Measurements from ENCODE around the gene ANXA8L1. TPM values are rescaled to one million over a fixed set of nuclear protein-coding genes. Genes with fewer than 3 reads are reported as not detected.
"Not testable (repeated sequence)": the region's sequence is repeated elsewhere in the genome, so short reads cannot be mapped to it uniquely, and the experiment has no call there.

ANXA8L1 gene
- total RNA-seq, 2 experiments from 2014 or later, result not detected

DNA sequence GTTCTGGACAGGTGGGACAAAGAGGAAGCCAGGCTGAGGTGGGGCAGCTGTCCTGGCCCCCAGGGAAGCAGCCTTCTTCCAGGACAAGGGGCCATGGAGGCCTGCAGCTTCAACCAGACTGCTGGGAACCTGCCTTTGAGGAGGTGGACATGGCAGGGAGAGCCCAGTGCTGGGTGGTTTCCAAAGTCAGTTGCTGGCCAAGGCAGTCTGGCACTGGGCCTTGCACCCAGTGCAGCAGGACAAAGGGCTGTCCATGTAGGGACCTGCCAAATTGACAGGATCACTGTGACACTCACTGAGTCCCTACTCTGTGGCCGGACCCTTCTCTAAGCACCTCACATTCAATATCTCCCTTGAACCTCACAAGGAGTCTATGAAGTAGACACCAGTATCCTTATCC is 1.4 kb downstream of the ANXA8L1 start:
- H3K27me3 Mint-ChIP-seq; H3K27ac Mint-ChIP-seq; CTCF ChIA-PET; DNase-seq; H3K36me3 Mint-ChIP-seq; H3K9me3 Mint-ChIP-seq; POLR2A ChIA-PET; H3K4me1 Mint-ChIP-seq (ENCODE audit: low read depth); intact Hi-C loops (cut with micrococcal nuclease); H3K4me3 Mint-ChIP-seq: not testable (repeated sequence)

DNA sequence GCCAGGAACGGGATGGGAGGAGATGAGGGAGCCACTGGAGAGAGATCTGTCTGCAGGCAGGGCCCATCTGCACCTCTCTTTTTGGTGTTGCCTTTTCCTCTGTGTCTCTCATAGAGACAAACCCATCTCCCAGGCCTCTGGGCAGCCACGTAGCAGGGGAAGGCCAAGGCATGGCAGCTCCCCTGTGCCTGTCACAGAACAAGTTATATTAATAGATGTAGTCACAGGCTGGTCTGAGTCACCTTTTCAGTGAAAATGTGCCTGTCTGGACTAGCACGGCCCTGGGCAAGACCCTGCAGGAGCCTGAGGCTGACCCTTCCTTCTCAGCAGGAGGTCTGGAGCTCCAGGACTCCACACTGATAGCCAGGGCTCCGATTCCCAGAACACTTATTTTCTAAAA is 2.1 kb downstream of the ANXA8L1 start:
- H3K27ac Mint-ChIP-seq; intact Hi-C loops (cut with micrococcal nuclease); CTCF ChIA-PET; H3K4me3 Mint-ChIP-seq; H3K9me3 Mint-ChIP-seq; H3K27me3 Mint-ChIP-seq; DNase-seq; H3K36me3 Mint-ChIP-seq; H3K4me1 Mint-ChIP-seq (ENCODE audit: low read depth); POLR2A ChIA-PET: not testable (repeated sequence)

DNA sequence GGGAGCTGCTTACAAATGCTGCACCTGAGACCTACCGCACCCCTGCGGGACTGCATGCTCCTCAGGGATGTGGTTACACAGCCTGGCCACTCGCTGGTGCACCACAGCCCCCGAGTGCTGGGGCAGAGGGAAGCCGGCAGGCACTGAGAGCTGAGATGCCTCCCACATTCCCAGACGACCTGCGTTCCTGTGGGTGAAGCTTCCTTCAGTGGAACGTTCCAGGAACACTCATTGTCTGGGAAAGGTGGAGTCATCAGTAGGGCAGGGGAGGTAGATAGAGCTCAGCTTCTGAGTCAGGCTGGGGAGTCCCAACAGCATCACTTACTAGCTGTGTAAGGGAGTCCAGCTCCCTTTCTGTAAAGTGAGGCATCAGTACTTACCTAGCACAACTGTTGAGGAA is 2.5 kb downstream of the ANXA8L1 start:
- H3K27me3 Mint-ChIP-seq; H3K4me1 Mint-ChIP-seq (ENCODE audit: low read depth); H3K4me3 Mint-ChIP-seq; H3K9me3 Mint-ChIP-seq; POLR2A ChIA-PET; H3K27ac Mint-ChIP-seq; DNase-seq; H3K36me3 Mint-ChIP-seq; intact Hi-C loops (cut with micrococcal nuclease); CTCF ChIA-PET: not testable (repeated sequence)

DNA sequence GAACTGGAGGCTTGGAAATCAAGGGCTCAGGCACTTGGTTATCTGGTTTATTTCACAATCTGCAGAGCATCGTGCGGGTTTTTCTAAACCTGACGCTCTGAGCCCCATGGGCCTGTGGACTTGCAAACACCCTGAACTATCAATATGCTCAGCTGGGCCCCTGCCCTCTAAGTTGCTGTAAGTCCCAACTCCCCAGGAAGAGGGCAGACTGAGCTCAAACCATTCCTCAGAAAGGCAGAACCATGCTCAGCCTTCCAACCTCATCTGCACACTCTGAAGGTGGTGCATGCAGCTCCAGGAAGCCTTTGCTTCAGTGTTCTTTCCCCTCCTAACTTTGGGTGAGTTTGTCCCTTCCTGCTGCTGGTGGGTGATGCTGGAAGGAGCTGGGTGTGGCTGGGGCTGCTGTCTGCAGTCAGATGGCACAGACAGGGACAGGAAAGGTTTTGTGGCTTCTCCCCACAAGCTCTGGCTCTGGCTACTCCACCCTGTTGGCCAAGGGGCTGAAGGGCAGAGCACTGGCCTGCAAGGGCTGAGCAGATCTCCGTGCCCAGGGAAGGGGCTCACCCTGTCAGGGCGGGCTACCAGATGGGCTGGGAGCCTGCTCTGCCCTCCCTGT is 3.8 kb downstream of the ANXA8L1 start:
- DNase-seq; intact Hi-C loops (cut with micrococcal nuclease); H3K9me3 Mint-ChIP-seq; POLR2A ChIA-PET; H3K4me3 Mint-ChIP-seq; H3K27ac Mint-ChIP-seq; H3K4me1 Mint-ChIP-seq (ENCODE audit: low read depth); H3K36me3 Mint-ChIP-seq; H3K27me3 Mint-ChIP-seq; CTCF ChIA-PET: not testable (repeated sequence)

DNA sequence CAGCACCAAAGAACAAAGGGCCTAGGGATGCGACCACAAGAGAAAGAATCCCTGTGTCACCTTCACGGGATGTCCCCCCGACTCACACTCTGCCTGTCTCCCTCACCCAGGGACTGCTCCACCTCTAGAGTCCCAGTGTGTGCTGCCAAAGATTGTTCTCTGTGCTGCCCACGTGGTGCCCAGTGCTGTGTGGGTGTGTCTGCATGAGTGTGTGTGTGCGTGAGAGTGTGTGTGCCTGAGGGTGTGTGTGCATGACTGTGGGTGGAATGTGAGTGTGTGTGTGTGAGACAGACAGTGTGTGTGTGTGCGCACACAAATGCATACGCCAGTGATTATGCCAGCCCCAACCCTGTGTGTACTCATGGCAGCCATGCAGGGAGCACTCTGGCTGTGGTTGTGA is 10.3 kb downstream of the ANXA8L1 start:
- CTCF ChIA-PET; H3K27me3 Mint-ChIP-seq; intact Hi-C loops (cut with micrococcal nuclease); H3K27ac Mint-ChIP-seq; H3K4me1 Mint-ChIP-seq (ENCODE audit: low read depth); DNase-seq; POLR2A ChIA-PET; H3K36me3 Mint-ChIP-seq; H3K4me3 Mint-ChIP-seq; H3K9me3 Mint-ChIP-seq: not testable (repeated sequence)

DNA sequence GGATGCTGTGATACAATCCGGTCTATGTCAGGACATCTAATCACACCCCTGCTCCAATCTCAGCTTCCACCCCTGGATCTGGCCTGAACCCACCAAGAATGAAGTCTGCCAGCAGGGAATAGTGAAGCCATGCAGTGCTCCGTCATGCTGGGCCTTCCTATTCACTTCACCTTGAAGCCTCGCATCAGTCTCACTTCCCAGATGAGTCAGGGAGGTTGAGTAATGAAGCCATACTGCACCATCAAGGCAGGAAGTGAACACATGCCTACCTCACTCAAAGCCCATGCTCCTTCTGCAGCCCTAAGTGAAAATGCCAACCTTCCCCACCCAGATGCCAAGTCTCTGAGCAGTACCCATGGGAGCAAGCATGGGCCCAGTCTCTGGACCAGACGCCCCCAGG is 11.1 kb downstream of the ANXA8L1 start:
- H3K27me3 Mint-ChIP-seq; DNase-seq; intact Hi-C loops (cut with micrococcal nuclease); H3K4me3 Mint-ChIP-seq; H3K27ac Mint-ChIP-seq; H3K4me1 Mint-ChIP-seq (ENCODE audit: low read depth); POLR2A ChIA-PET; H3K9me3 Mint-ChIP-seq; H3K36me3 Mint-ChIP-seq; CTCF ChIA-PET: not testable (repeated sequence)

DNA sequence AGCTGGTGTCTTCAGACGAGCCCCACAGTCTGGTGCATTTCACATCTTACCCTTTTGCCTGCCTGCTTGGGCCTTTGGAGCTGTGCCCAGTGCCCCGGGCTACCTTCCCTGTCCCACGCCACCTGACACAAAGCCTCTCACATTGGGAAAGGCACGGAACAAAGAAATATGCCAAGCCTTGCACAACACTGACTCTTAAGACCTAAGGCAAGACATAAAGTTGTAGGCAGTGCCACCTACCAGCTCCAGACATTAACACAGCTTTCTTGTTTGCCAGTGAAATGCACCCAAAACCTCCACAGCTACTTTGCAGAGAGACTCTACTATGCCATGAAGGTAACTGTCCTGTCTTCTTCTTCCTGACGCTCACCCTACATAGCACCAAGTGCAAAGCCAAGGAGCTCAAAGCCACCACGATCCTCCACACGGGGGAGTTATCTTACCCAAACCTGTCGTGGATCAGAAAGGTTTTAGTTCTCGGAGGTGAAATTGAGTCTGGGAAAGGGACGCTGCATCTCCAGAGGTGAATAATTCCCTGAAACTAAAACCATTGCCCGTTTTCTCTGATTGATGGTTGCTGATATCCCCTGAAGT is 11.8 kb downstream of the ANXA8L1 start:
- CTCF ChIA-PET; DNase-seq; H3K9me3 Mint-ChIP-seq; H3K27ac Mint-ChIP-seq; H3K4me3 Mint-ChIP-seq; intact Hi-C loops (cut with micrococcal nuclease); H3K4me1 Mint-ChIP-seq (ENCODE audit: low read depth); POLR2A ChIA-PET; H3K27me3 Mint-ChIP-seq; H3K36me3 Mint-ChIP-seq: not testable (repeated sequence)

DNA sequence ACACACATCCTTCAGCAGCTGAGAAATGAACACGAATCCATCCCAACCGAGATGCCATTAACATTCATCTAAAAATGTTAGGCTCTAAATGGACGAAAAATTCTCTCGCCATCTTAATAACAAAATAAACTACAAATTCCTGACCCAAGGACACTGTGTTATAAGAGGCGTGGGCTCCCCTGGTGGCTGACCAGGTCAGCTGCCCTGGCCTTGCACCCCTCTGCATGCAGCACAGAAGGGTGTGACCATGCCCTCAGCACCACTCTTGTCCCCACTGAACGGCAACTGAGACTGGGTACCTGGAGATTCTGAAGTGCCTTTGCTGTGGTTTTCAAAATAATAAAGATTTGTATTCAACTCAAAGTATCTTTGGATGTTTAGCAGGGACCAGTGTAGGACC is 15.8 kb downstream of the ANXA8L1 start:
- H3K27me3 Mint-ChIP-seq; H3K4me1 Mint-ChIP-seq (ENCODE audit: low read depth); DNase-seq; H3K36me3 Mint-ChIP-seq; H3K9me3 Mint-ChIP-seq; H3K27ac Mint-ChIP-seq; H3K4me3 Mint-ChIP-seq; CTCF ChIA-PET; intact Hi-C loops (cut with micrococcal nuclease); POLR2A ChIA-PET: not testable (repeated sequence)

DNA sequence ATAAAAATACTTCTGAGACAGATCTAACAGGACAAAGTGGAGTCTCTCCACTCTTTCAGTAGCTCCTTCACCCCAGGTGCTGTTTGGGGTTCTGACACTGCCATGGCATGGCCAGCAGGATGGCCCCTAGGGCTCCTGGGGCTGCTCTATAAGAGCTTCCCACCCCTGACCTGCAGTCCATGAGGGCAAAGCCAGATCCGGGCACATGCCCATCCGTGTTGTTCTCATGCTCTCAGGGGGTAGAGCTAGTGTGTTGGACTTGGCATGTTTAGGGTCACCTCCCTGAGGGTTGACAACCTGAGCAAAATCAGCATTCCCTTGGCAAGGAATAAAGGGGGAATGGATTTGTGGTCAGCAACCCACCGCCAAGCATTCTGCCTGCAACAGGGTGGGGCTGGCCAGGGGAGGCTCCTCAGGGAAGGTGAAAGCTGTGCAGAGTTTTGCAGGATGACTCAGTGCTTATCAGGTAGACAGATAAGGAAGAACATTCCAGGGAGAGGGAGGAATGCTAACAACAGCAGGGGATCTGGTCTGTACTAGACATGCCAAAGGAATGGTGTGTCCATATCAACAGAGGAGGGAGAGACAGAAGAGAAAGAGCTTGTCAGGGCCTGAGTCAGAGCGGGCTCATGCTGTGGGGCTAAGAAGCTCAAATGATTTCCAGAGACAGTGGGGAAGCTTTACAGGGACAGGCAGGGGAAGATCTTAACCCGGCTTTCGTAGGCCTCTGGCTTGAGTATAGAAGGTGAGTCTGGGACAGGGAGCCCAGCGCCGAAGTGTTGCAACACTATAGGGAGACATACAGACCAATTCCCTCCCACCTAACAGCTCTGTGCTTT is 21.1 kb downstream of the ANXA8L1 start:
- H3K9me3 Mint-ChIP-seq; H3K27me3 Mint-ChIP-seq; H3K4me3 Mint-ChIP-seq; intact Hi-C loops (cut with micrococcal nuclease); DNase-seq; H3K4me1 Mint-ChIP-seq (ENCODE audit: low read depth); POLR2A ChIA-PET; H3K36me3 Mint-ChIP-seq; CTCF ChIA-PET; H3K27ac Mint-ChIP-seq: not testable (repeated sequence)

DNA sequence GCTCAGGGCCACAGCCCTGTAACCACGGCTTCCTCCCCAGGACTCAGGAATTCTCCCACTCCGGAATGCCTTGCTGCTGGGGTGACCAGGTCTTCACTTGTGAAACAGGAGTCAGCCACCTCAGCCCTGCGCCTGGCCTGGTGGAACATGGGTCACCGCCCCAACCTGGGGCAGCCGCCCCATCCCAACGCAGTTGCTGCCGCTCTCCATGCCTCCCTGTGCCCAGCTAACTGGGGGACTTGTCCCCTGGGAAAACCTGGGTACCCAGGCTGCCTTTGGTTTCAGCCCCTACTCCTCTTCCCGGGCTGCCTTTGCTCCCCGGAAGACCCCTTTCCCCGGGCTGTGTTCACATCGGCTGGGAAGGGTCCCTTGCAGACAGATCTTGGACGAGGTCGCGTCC is 22.2 kb downstream of the ANXA8L1 start:
- POLR2A ChIA-PET; CTCF ChIA-PET; intact Hi-C loops (cut with micrococcal nuclease); DNase-seq; H3K4me3 Mint-ChIP-seq; H3K27ac Mint-ChIP-seq; H3K36me3 Mint-ChIP-seq; H3K27me3 Mint-ChIP-seq; H3K4me1 Mint-ChIP-seq (ENCODE audit: low read depth); H3K9me3 Mint-ChIP-seq: not testable (repeated sequence)

DNA sequence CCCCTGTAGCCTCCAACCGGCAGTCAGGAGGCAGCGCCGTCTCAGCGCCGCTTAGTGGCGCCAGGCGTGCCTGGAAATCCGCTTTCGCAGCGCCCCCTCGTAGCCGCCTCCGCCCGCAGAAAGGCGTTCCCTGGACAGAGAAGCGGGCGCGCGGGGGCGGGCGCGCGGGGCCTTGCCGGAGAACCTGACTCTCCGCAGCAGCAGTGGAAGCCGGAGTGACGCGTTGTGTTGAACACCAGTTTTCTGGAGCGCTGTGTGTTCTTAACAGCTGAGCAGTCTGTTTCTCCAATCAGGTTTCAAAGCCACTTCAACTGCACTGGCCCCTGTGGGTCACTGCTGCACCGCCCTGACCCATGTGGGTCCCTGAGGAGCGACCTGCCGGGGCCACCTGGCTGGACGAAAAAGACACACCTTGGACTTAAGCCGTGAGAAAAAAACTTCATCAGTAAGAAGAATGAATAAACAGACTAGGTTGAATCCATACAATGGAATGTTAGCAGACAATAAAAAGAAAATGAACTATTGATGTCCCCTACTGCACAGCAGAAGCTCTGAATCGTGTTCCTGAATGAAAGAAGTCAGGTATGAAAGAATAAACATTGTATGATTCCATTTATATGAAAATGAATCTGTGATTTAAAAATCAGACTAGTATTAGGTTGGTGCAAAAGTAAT is 22.8 kb downstream of the ANXA8L1 start:
- not testable (repeated sequence) for DNase-seq

DNA sequence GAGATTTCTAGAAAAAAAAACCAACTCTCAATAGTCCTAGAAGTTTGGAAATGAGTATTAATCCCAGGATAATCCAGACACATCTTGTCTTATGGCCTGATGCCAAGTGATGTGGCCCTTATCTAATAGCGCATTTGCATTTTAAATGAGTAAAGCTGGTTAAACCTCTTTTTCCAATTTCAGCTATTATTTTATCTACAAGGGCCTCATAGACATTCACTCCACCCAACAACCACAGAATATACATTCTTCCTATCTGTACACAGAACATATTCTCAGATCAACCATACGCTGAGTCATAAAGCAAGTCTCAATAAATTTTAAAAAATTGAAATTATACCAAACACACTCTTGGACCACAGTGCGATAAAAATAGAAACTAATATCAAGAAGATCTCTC is 34.0 kb downstream of the ANXA8L1 start:
- H3K27me3 Mint-ChIP-seq; H3K36me3 Mint-ChIP-seq; DNase-seq; H3K4me3 Mint-ChIP-seq; CTCF ChIA-PET; intact Hi-C loops (cut with micrococcal nuclease); POLR2A ChIA-PET; H3K27ac Mint-ChIP-seq; H3K4me1 Mint-ChIP-seq (ENCODE audit: low read depth); H3K9me3 Mint-ChIP-seq: not testable (repeated sequence)

More for the DNA sequence above, 22.8 kb downstream of the ANXA8L1 start:
- H3K4me3 Mint-ChIP-seq; H3K4me1 Mint-ChIP-seq (ENCODE audit: low read depth); H3K27me3 Mint-ChIP-seq; CTCF ChIA-PET; POLR2A ChIA-PET; intact Hi-C loops (cut with micrococcal nuclease); H3K27ac Mint-ChIP-seq; H3K36me3 Mint-ChIP-seq; H3K9me3 Mint-ChIP-seq: not testable (repeated sequence)

DNA sequence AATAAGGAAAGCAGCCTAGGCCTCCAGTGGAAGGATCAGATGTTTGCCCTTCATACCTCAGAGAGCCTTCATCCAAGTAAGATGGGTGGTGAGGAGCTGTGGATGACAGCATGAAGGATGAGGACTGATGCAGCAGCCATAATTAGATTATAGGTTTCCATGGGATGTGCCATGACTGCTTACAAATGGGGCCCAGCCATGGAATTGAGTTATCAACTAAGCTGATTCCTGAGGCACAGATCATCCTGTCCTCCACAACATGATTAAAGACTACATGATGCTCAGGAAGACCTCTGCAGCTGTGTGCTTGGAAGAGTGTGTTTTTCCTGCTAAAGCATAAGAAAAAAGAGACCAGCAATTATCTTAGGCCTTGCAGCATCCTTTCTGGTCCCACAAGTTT is 35.5 kb downstream of the ANXA8L1 start:
- intact Hi-C loops (cut with micrococcal nuclease); DNase-seq; CTCF ChIA-PET; H3K4me3 Mint-ChIP-seq; H3K36me3 Mint-ChIP-seq; H3K27me3 Mint-ChIP-seq; H3K9me3 Mint-ChIP-seq; H3K4me1 Mint-ChIP-seq (ENCODE audit: low read depth); POLR2A ChIA-PET; H3K27ac Mint-ChIP-seq: not testable (repeated sequence)
